NCI-H2029 (cell line): Measurements from ENCODE around the gene GSTM1.
A peak's percentile ranks its signal among the peaks of the same experiment; 100 is the strongest.

Source experiments
- DNase-seq: peaks from one replicate; lab custom pipeline; 2025; lab: John Stamatoyannopoulos, UW

GSTM1 gene

GRCh38 chr1:109687641-109688499 lies at the start of gene GSTM1:
Gene GSTM1 (plus strand): TSS chr1:109687817. CDS start chr1:109687874, 57 bp downstream.
- no peak for DNase-seq

- no peak for DNase-seq
Observed at GRCh38 chr1:109639063-109639840, 48.4 kb upstream of the GSTM1 start.

- DNase-seq = no peak
Observed at GRCh38 chr1:109639841-109640184, 47.8 kb upstream of the GSTM1 start.

- peak; percentile 13 for DNase-seq
Observed at GRCh38 chr1:109640285-109640865, 47.2 kb upstream of the GSTM1 start.

GRCh38 chr1:109641078-109641740 lies 46.4 kb upstream of the GSTM1 start:
- no peak for DNase-seq

- no peak for DNase-seq
Observed at GRCh38 chr1:109641861-109642260, 45.8 kb upstream of the GSTM1 start.

GRCh38 chr1:109642626-109643025 lies 45.0 kb upstream of the GSTM1 start:
- no peak for DNase-seq

GRCh38 chr1:109643385-109644230 lies 44.0 kb upstream of the GSTM1 start:
- peak; percentile 38 for DNase-seq

- DNase-seq = no peak
Observed at GRCh38 chr1:109644670-109645069, 42.9 kb upstream of the GSTM1 start.

- DNase-seq = no peak
Observed at GRCh38 chr1:109649491-109649914, 38.1 kb upstream of the GSTM1 start.

GRCh38 chr1:109650609-109651008 lies 37.0 kb upstream of the GSTM1 start:
- no peak for DNase-seq

GRCh38 chr1:109652402-109652801 lies 35.2 kb upstream of the GSTM1 start:
- no peak for DNase-seq

GRCh38 chr1:109653306-109653705 lies 34.3 kb upstream of the GSTM1 start:
- no peak for DNase-seq

GRCh38 chr1:109654519-109654918 lies 33.1 kb upstream of the GSTM1 start:
- no peak for DNase-seq

- DNase-seq = no peak
Observed at GRCh38 chr1:109655615-109656519, 31.8 kb upstream of the GSTM1 start, which contains the start of gene GSTM4. Gene GSTM4 (plus strand): TSS chr1:109656099. CDS start chr1:109656390, 291 bp downstream.

GRCh38 chr1:109657395-109657794 lies 30.2 kb upstream of the GSTM1 start:
- no peak for DNase-seq

GRCh38 chr1:109657970-109658369 lies 29.6 kb upstream of the GSTM1 start:
- DNase-seq = no peak

GRCh38 chr1:109658533-109659042 lies 29.0 kb upstream of the GSTM1 start:
- no peak for DNase-seq

- no peak for DNase-seq
Observed at GRCh38 chr1:109659145-109659544, 28.5 kb upstream of the GSTM1 start.
